GM21786 (cell line): ENCODE data around the gene ZNF723.
"Not testable (repeated sequence)": the region's sequence is repeated elsewhere in the genome, so short reads cannot be mapped to it uniquely, and the experiment has no call there.

Source experiments
- ATAC-seq: cut with Tn5 transposase; IDR thresholded peaks from one replicate; pipeline ENCODE4 v1.9.1; 2021; ENCODE audit not compliant: unreplicated experiment

Gene ZNF723

GRCh38 chr19:22832031-22832762 lies at the start of gene ZNF723:
Gene ZNF723, plus strand, starts transcription at chr19:22832291. Its CDS starts 89 bp downstream, at chr19:22832380.
- ATAC-seq = no peak

DNA sequence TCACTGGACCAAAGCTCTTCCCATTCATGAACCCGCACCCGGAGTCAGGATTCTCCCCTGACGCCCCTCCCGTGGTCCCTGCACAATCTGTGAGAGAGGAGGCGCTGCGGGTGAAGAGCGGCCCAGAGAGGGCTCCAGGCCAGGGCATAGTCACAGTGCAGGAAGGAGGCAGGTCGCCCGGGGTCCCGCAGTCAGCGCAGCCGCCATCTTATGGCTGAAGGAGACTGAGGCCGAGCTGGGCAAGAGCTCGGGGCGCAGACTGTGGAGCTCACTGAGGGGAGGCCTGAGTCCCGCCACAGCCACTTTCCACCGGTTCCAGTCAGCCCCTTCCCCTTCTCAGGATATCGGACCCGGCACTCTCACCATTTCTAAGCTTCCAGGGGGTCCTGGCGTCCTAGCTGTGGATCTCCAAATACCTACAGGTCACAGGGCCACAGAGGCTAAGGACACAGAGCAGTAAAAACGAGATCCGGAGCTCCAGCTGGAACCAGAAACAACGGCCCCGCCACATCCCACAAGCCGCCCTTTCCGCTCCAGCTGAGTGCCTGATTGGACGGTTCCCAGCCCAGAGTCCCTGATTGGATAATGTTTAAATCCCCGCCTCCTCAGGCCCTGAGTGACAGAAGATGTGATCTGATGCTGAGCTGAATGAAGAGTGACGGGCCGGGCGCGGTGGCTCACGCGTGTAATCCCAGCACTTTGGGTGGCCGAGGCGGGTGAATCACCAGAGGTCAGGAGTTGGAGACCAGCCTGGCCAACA lies 48.3 kb upstream of the ZNF723 start, which contains the start of gene ZNF99:
ZNF99 (minus strand) TSS at position 501 of the 760 bp plus-strand sequence; CDS start at position 366, 135 bp downstream.
- no peak for ATAC-seq

DNA sequence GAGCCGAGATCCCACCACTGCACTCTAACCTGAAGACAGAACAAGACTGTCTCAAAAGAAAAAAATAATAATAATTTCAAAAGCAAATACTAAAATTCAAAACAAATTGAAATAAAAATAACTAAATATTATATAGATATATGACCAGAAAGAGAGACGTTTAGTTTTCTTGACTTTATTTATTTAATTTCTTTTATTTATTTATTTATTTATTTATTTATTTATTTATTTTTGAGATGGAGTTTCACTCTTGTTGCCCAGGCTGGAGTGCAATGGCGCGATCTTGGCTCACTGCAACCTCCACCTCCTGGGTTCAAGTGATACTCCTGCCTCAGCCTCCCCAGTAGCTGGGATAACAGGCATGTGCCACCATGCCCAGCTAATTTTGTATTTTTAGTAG lies 39.2 kb upstream of the ZNF723 start:
- ATAC-seq = not testable (repeated sequence)

DNA sequence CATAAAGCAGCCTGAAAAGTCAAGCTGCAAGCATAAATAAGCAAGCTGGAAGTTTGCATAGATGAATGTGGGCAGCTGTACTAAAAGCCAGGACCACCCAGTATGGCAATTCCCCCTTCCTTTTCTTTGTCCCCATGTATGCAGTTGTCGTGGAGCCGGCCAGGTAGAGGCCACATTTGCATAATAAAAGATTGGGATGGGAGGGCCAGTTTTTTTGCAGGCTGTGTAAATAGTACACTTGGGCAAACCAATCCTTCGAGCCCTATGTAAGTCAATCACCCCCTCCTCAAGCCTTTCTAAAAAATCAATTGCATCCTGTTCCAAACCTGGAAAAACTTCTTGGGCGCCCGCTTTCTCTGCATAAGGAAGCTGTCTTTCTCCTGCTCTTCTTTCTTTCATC lies 35.1 kb upstream of the ZNF723 start:
- ATAC-seq = no peak

DNA sequence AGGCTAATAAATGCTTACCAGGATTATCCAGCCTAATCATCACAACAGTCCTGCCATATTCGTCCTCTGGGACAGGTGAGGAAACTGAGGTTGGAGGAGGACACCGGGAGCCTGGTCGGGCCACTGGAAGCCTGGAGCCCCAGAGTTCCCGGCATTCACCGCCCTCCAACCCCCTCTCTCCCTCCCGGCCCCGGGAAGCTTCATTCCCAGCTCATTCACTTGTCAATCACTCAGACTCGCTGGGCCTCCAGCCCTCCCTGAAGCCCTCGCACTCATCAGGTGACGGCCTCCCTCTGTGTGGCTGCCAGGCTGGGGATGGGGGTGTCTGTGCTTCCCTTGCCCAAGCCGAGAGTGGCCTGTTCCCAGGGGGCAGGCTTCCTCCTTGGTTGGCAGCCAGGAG lies 25.7 kb upstream of the ZNF723 start:
- no peak for ATAC-seq

DNA sequence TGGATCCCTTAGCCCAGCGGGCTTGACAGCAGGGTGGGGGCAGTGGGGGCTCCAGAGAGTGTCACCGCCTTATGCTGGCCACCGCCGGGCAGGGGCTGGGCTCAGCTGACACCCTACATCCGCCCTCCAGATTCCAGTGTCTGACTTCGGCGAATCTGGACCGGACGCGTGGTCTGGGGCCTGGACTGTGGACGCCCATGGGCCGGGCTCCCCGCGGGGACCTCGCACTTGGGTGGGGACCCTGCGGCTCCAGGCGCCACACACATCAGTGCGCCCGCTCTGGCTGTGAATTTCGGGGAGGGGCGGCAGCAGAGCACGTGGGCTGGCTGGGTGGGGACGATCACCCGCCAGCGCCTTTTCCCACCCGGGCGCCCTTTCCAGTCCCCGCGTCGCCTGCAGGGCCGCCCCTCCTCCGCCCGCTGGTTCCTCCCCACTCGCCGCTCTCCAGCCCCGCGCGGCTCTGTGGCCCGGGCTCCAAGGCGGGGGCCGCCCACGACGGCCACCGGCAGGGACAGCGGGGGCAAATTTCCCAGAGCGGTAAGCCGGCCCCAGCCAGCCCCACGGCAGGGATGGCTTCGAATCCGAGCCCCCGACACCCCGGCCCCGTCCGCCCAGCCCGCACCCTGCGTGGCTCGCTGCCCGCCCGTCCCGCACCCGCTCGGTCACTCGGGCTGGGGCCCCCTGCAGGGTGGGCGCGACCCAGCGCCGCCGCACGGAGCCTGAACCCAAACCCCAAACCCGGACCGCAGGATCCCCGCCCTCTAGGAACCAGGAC lies 24.8 kb upstream of the ZNF723 start:
- no peak for ATAC-seq

DNA sequence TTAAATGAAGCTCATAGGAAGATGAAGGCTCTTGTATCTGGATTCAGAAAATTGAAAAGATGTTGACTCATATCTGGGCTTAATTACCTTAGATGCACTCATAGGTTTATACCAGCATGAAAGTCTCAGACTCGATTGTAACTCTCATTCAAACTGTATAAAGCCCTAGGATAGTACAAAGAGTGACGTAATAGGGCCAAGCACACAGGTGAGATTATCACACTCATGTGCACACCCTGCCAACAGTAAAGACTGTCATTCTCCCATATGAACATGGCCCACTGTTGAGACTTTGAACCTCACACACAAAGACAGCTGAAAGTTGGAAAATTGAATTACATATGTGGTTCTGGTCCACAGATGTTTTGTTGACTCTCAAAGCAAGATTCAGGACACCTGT lies 18.0 kb upstream of the ZNF723 start:
- no peak for ATAC-seq

GRCh38 chr19:22831211-22831610 lies 880 bp upstream of the ZNF723 start:
- no peak for ATAC-seq

DNA sequence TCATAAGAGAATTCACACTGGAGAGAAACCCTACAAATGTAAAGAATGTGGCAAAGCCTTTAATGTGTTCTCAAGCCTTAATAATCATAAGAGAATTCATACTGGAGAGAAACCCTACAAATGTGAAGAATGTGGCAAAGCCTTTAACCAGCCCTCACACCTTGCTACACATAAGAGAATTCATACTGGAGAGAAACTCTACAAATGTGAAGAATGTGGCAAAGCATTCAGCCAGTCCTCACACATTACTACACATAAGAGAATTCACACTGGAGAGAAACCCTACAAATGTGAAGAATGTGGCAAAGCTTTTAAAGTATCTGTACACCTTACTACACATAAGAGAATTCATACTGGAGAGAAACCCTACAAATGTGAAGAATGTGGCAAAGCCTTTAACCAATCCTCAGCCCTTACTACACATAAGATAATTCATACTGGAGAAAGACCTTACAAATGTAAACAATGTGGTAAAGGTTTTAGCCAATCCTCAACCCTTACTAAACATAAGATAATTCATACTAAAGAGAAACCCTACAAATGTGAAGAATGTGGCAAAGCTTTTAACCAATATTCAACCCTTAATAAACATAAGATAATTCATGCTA lies 25.7 kb downstream of the ZNF723 start:
- ATAC-seq = not testable (repeated sequence)

DNA sequence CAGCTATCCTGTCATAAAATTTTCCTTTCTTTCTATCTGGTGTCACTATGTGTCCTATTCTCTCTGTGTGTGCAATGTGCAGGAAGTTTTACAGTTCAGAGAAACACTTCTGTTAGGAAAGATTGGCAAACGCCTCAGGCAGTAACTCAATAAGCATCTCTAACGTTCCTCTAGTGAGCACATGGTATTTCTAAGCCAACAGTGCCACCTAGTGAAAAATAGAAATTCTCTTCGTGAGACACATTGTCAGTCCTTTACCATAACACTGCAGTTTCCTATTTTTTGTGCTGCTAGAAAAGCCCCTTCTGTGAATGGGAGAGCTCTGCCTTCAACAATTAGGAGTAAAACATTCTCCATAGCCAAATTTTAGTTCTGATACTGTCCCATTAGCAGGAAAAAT lies 50.7 kb downstream of the ZNF723 start:
- ATAC-seq = no peak

- ATAC-seq = no peak
Measured at GRCh38 chr19:22893855-22894270, 61.8 kb downstream of the ZNF723 start.

- no peak for ATAC-seq
Measured at GRCh38 chr19:22901431-22902130, 69.5 kb downstream of the ZNF723 start.
